Adipose tissue (tissue), 3 donors: ENCODE results near the gene GPER1. TPM values are rescaled to one million over a fixed set of nuclear protein-coding genes. Genes with fewer than 3 reads are reported as not detected.

Experiments
- H3K27ac ChIP-seq: one replicate; pipeline ENCODE4 v1.5.1; 2013; ENCODE audit warnings: low read depth, low read length
- WGBS, 3 donors: extraction: QIAGEN DNeasy Blood & Tissue Kit; methylation state at CpG; one replicate each; pipeline ENCODE4 v1.1.7; 2013; 5-methylcytosine and 5-hydroxymethylcytosine counted together
- polyA plus RNA-seq, 3 donors: library from polyadenylated mRNA; stranded (reverse); fragments of 200-250 nt; gene quantifications; one replicate each; pipeline ENCODE4 v1.2.3, GENCODE V29; 2013
- donor health status: healthy with polysubstance abuse.
- donor health status: Bipolar disorder and iron deficiency.
- donor health status: healthy.

The GPER1 gene
- polyA plus RNA-seq, 3 donors: 1.5 to 11.1 (median 9.9) TPM

- 75 to 82% (median 75%) methylated on average over 40 to 44 of the region's 44 CpGs for WGBS, 3 donors
- no peak overlapping the region for H3K27ac ChIP-seq
Measured at GRCh38 chr7:1096156-1097119, 8.5 kb downstream of the GPER1 start.

DNA sequence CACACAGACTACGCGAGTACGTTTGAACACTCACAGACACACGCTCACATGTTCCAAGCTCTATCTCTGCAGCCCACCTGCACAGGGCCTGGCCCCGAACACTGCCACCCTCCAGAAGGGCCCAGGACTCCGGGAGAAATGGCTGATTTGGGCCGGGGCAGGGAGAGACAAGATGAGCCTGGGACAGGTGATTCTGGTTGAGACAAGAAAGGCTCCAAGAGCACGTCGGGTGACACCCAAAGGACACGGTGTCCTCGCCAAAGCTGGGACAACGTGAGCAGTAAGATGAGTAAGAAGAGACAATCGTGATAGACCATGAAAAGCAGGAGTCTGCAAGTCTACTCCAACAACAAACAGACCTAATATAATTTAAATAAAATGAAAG is 9.2 kb downstream of the GPER1 start:
- no peak overlapping the region for H3K27ac ChIP-seq
- 91 to 93% (median 91%) methylated on average over 13 of the region's 13 CpGs for WGBS, 3 donors

DNA sequence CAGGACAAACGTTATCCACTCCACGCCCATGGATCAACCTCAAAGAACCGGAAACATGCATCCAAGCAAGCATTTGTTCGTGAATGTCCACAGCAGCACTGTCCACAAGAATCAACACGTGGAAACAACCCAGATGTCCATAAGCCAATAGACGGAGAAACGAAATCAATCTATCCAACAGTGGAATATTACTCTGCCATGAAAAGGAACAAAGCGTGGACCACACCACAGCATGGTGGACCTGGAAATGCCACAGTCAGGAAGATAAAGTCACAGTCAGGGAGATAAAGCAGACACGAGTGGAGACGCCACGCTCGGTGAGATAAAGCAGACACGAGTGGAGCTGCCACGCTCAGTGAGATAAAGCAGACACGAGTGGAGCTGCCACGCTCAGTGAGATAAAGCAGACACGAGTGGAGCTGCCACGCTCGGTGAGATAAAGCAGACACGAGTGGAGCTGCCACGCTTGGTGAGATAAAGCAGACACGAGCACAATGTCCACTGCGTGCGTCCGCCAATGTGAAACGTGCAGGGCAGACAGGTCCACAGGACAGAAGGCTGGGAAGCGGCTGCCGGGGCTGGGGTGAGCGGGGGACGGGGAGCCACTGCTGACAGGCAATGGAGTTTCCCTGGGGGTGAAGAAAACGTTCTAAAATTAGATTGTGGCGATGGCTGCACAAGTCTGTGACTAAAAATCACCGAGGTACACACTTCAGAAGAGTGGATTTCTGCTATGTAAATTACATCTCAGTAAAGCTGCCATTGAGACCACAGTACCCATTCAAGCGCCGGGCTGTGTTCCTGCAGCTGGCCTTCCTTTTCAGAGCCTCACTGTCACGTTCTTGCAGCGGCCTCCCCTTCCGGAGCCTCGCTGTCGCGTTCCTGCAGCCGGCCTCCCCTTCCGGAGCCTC is 10.6 kb downstream of the GPER1 start:
- 92 to 94% (median 93%) methylated on average over 43 of the region's 43 CpGs for WGBS, 3 donors

GRCh38 chr7:1099154-1099542 is 11.2 kb downstream of the GPER1 start:
- 94 to 95% (median 94%) methylated on average over 21 to 26 of the region's 26 CpGs for WGBS, 3 donors
- no peak overlapping the region for H3K27ac ChIP-seq

More for the DNA sequence above, 10.6 kb downstream of the GPER1 start:
- H3K27ac ChIP-seq: no peak overlapping the region

DNA sequence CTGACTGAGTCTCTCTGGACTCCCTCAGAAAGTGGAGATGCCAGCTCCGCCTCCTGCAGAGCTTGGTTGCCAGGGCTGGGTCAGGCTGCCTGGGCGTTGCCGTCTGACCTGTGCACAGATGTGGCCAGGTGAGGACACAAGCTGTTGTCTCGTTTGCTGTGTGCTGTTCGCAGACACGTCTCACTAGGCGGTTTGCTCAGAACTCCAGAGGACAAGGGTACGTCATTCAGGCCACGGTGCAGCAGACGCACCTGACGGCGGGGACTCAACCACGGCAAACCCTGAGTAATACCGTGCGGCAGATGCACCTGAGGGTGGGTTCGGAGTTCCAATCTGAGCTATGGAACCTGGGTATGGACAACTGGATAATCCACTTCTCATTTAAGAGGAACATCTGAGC is 11.7 kb downstream of the GPER1 start:
- H3K27ac ChIP-seq: no peak overlapping the region
- 92 to 95% (median 95%) methylated on average over 16 of the region's 16 CpGs for WGBS, 3 donors

DNA sequence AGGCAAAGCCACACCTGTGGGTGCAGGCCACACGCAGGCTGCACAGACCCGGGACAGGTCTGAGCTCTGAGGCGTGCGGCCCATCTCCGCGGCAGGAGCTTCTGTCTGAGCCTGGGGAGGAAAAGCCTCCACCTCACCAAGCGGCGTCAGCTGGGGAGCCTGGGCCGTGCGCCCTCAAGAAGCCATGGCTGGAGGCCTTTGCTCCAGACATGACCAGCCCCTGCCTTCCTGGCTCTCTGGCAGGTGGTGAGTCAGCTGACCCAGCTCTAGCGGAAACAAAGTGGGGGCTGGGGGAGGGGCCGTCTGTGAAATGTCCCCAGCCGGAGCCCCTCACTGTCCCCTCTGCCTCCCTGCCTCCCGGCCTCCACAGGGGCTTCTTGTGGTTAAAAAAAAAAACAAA is 12.5 kb downstream of the GPER1 start:
- 82 to 89% (median 83%) methylated on average over 14 of the region's 14 CpGs for WGBS, 3 donors

GRCh38 chr7:1100834-1101562 is 13.1 kb downstream of the GPER1 start:
- WGBS, 3 donors: 75 to 87% (median 80%) methylated on average over 34 of the region's 34 CpGs
- no peak overlapping the region for H3K27ac ChIP-seq

More for the DNA sequence above, 12.5 kb downstream of the GPER1 start:
- no peak overlapping the region for H3K27ac ChIP-seq

GRCh38 chr7:1101563-1102431 is 13.9 kb downstream of the GPER1 start:
- 72 to 92% (median 84%) methylated on average over 47 of the region's 47 CpGs for WGBS, 3 donors
- H3K27ac ChIP-seq: no peak overlapping the region

GRCh38 chr7:1103009-1103788 is 15.3 kb downstream of the GPER1 start:
- WGBS, 3 donors: 64 to 85% (median 81%) methylated on average over 31 to 34 of the region's 34 CpGs
- H3K27ac ChIP-seq: no peak overlapping the region

GRCh38 chr7:1103789-1104515 is 16.0 kb downstream of the GPER1 start:
- no peak overlapping the region for H3K27ac ChIP-seq
- WGBS, 3 donors: 87 to 92% (median 89%) methylated on average over 21 of the region's 21 CpGs

DNA sequence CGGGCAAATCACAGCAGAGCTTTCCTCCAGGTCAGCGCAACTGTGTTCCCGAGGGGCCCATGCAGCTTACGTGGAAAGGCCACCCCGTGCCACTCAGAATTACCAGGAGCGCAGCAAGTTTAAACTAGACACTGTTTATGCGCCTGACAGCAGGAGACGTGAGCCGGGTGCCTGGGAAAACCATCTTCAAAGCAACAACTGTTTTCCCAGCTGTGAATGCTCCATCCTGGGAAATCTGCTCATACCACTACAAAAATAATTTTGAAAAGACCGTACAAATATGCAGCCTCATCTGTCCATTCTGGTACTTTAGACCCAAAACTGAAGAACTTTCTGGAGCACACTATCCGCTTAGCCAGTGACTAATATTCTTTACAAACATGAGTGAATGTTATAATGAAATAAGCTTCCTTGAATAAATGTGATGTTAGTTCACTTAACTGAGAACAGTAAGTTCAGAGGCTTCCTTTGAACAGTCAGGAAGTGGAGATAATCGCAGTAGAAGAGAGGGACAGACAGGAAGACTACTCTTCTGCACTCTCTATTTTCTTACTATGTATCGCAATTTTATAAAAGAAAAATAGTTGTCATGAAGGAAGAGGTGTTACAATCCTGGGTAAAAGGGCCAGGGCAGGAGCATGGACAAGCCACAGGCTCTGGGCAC is 16.7 kb downstream of the GPER1 start:
- 78 to 88% (median 81%) methylated on average over 13 of the region's 13 CpGs for WGBS, 3 donors
- no peak overlapping the region for H3K27ac ChIP-seq

DNA sequence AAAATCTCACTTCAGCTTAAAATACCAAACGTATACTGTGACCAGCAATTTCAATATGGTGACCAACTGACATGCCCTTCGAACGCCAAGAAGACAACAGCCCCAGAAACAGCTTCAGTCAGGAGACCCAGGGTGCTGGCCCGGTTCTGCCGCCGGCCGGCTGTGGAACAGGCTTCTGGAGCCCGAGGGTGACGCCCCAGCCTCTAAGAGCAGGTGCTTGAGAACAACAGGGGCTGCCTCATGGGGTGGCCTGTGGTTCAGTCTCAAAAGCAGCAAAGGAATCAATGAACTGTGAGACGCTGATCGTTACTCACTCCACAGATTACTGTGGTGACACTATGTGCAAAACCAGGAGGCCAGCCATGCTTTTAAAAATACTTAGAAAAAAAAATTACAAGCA is 17.3 kb downstream of the GPER1 start:
- H3K27ac ChIP-seq: no peak overlapping the region
- 87 to 94% (median 93%) methylated on average over 11 of the region's 11 CpGs for WGBS, 3 donors

DNA sequence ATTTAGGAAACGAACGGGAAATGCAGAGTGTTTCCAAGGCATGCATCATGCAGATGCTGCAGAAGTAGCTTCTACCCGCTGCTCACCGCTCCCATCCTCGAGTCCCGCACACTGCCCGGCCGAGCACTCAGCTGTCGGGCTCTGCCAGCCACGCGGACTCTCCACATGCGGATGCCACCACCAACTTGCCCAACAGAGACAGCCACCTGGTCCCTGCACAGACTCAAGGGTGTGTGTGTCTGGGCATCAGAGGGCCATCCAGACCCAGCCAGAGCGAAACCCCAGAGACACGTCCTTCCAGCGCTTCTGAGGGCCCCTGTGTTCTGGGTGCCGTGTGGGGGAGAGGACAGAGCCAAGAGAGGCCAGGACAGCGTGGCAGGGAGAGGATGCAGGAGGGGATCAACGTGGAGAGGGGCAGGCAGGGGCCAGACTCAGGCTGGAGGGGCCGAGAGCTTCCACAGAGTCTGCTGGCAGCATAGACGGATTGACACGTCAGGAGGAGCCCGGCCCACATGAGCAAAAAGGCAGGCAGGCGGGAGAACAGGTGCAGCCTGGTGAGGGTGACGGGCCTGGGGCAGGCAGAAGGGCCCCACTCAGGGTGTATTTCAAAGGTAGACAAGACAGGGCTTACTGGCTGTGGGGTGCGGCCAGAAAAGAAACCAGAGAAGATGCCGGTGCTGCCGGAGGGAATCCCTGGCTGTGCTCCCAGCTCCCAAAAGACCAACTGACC is 18.3 kb downstream of the GPER1 start:
- WGBS, 3 donors: 84 to 88% (median 87%) methylated on average over 27 of the region's 27 CpGs

GRCh38 chr7:1106793-1107421 is 19.0 kb downstream of the GPER1 start:
- no peak overlapping the region for H3K27ac ChIP-seq
- 60 to 81% (median 66%) methylated on average over 20 of the region's 20 CpGs for WGBS, 3 donors

More for the DNA sequence above, 18.3 kb downstream of the GPER1 start:
- no peak overlapping the region for H3K27ac ChIP-seq
